HepG2 (cell line): ENCODE results near the gene MEX3A. TPM values are rescaled to one million over a fixed set of nuclear protein-coding genes. Genes with fewer than 3 reads are reported as not detected.

Experiments
- BCL3 ChIP-seq: sonication (generic); formaldehyde crosslinking; IDR thresholded peaks from 2 replicates; pipeline ENCODE4 v1.5.1; 2020; ENCODE audit warnings: mild to moderate bottlenecking, missing genetic modification reagents, moderate library complexity
- EED ChIP-seq: sonication (generic); formaldehyde crosslinking; IDR thresholded peaks from 2 replicates; pipeline ENCODE4 v1.5.0; 2020; ENCODE audit warnings: mild to moderate bottlenecking, missing genetic modification reagents
- HBP1 ChIP-seq: IDR thresholded peaks from 2 replicates; pipeline ENCODE4 v1.6.1; 2016; ENCODE audit warnings: low read depth, control low read depth
- HIVEP1 ChIP-seq: sonication (generic); formaldehyde crosslinking; IDR thresholded peaks from 2 replicates; pipeline ENCODE4 v1.4.0; 2020; ENCODE audit warnings: mild to moderate bottlenecking, missing genetic modification reagents
- NR2C2 ChIP-seq: sonication (generic); formaldehyde crosslinking; IDR thresholded peaks from 2 replicates; pipeline ENCODE4 v1.4.0; 2020; ENCODE audit warnings: missing genetic modification reagents, mild to moderate bottlenecking, moderate library complexity, borderline replicate concordance
- RELA ChIP-seq: sonication (generic); formaldehyde crosslinking; IDR thresholded peaks from 2 replicates; pipeline ENCODE4 v1.4.0; 2020; ENCODE audit warnings: missing genetic modification reagents
- SNRNP70 ChIP-seq: fragments of 200-400 bp; formaldehyde crosslinking; IDR thresholded peaks from 2 replicates; pipeline ENCODE4 v1.6.1; 2017; ENCODE audit warnings: mild to moderate bottlenecking, low read depth, low read length, moderate library complexity
- TBX3 ChIP-seq: fragments of 450-650 bp; IDR thresholded peaks from 2 replicates; pipeline ENCODE4 v1.6.1; 2017; ENCODE audit warnings: antibody characterized with exemption, mild to moderate bottlenecking, inconsistent platforms, borderline replicate concordance
- THAP8 ChIP-seq: sonication (generic); formaldehyde crosslinking; IDR thresholded peaks from 2 replicates; pipeline ENCODE4 v1.5.1; 2020; ENCODE audit warnings: missing genetic modification reagents, mild to moderate bottlenecking, borderline replicate concordance
- TRIM22 ChIP-seq: fragments of 450-650 bp; IDR thresholded peaks from 2 replicates; pipeline ENCODE4 v1.6.1; 2017
- ZBTB46 ChIP-seq: sonication (generic); formaldehyde crosslinking; IDR thresholded peaks from 2 replicates; pipeline ENCODE4 v1.4.0; 2020; ENCODE audit warnings: mild to moderate bottlenecking, missing genetic modification reagents, borderline replicate concordance
- ZHX1 ChIP-seq: sonication (generic); formaldehyde crosslinking; IDR thresholded peaks from 2 replicates; pipeline ENCODE4 v1.8.1; 2022; ENCODE audit warnings: low read depth, mild to moderate bottlenecking, missing genetic modification reagents
- ZNF12 ChIP-seq: sonication (generic); formaldehyde crosslinking; IDR thresholded peaks from 2 replicates; pipeline ENCODE4 v1.5.0; 2020; ENCODE audit warnings: missing genetic modification reagents
- ZNF263 ChIP-seq: sonication (generic); formaldehyde crosslinking; IDR thresholded peaks from 2 replicates; pipeline ENCODE4 v1.4.0; 2020; ENCODE audit warnings: missing genetic modification reagents
- ZNF275 ChIP-seq: sonication (generic); formaldehyde crosslinking; IDR thresholded peaks from 2 replicates; pipeline ENCODE4 v1.8.0; 2022; ENCODE audit warnings: missing genetic modification reagents, mild to moderate bottlenecking, inconsistent platforms, borderline replicate concordance
- ZNF292 ChIP-seq: sonication (generic); formaldehyde crosslinking; IDR thresholded peaks from 2 replicates; pipeline ENCODE4 v1.8.1; 2022; ENCODE audit warnings: mild to moderate bottlenecking, low read depth, missing genetic modification reagents, borderline replicate concordance
- ZNF674 ChIP-seq: sonication (generic); formaldehyde crosslinking; IDR thresholded peaks from 2 replicates; pipeline ENCODE4 v1.5.0; 2020; ENCODE audit warnings: low read depth, mild to moderate bottlenecking, missing genetic modification reagents
- polyA plus RNA-seq, 8 experiments: library from polyadenylated mRNA; depleted of rRNA in 3 of 8; stranded (reverse) in 7 of 8; unstranded in 1 of 8; fragments of >200 nt; fragmentation: Illumina TruSeq in 4 of 8; extraction: Trizol in 4 of 8; gene quantifications; 2 replicates each; pipeline versions ENCODE4 v1.2.1 to v1.2.3, GENCODE V29; 2011 to 2016; ENCODE audit warnings: low read depth in 4 of 8, missing spikeins in 1 of 8, mixed read lengths in 1 of 8; ENCODE audit not compliant: insufficient read depth in 1 of 8
- total RNA-seq, 5 experiments: library from RNA; depleted of rRNA; stranded (reverse); fragments of >200 nt; fragmentation: Illumina TruSeq; extraction: Trizol; gene quantifications; 2 replicates each; pipeline ENCODE4 v1.2.3, GENCODE V29; 2016; ENCODE audit warnings: low read depth in 1 of 5

The MEX3A gene
- total and polyA plus RNA-seq, 2 of the 13 experiments (the other 11 are each of a cell fraction or from before 2014, with no cell fraction given): 7.6 to 9.1 TPM

- no peak for TF ChIP-seq THAP8 (CRISPR knock-in tag)
- TF ChIP-seq ZNF674: no peak
- TF ChIP-seq SNRNP70: no peak
- no peak for TF ChIP-seq TBX3
- no peak for TF ChIP-seq EED (CRISPR knock-in tag)
- 0 out of 2 replicates have a peak, but pooled peaks have one; percentile 33 for TF ChIP-seq ZNF12 (CRISPR knock-in tag)
- no peak for TF ChIP-seq ZNF263 (CRISPR knock-in tag)
- no peak for TF ChIP-seq ZNF292 (CRISPR knock-in tag)
- TF ChIP-seq ZHX1 (CRISPR knock-in tag): 0 out of 2 replicates have a peak, but pooled peaks have one; percentile 54
- no peak for TF ChIP-seq BCL3 (CRISPR knock-in tag)
- 0 out of 2 replicates have a peak, but pooled peaks have one; percentile 70 for TF ChIP-seq RELA
- TF ChIP-seq NR2C2: 0 out of 2 replicates have a peak, but pooled peaks have one; percentile 34
- no peak for TF ChIP-seq TRIM22
- TF ChIP-seq HBP1 (CRISPR knock-in tag): no peak
- no peak for TF ChIP-seq ZNF275 (CRISPR knock-in tag)
- TF ChIP-seq HIVEP1 (CRISPR knock-in tag): no peak; the same call in 1 of the 2 replicates
- TF ChIP-seq ZBTB46 (CRISPR knock-in tag): no peak; the same call in 1 of the 2 replicates
These were observed 14.6 kb upstream of the MEX3A start (continued) for GRCh38 chr1:156096640-156097391.
